Measurements from ENCODE around the gene FOSL1. TPM values are rescaled to one million over a fixed set of nuclear protein-coding genes. Genes with fewer than 3 reads are reported as not detected.

The FOSL1 gene
- total RNA-seq, 1 donor from 2014 or later = not detected

GRCh38 chr11:65944767-65945166 lies 44.6 kb upstream of the FOSL1 start:
- H3K9me3 ChIP-seq (ENCODE audit: low read depth) = no peaks in the 10 kb centered on the region
- H3K27me3 Mint-ChIP-seq (ENCODE audit: insufficient read depth, low read depth) = peaks cover 12% of the 10 kb centered on the region
- no peak overlapping the region for H3K4me3 ChIP-seq
- peaks cover 15% of the 10 kb centered on the region for H3K4me1 ChIP-seq
- H3F3A ChIP-seq (ENCODE audit: low read depth) = peaks cover 8% of the 10 kb centered on the region
- H3K27ac Mint-ChIP-seq = peak overlapping the region; percentile 96
- H3K27ac ChIP-seq = peak overlapping the region; percentile 9
- H3K36me3 ChIP-seq = no peaks in the 10 kb centered on the region
- H3K9me3 Mint-ChIP-seq = no peaks in the 10 kb centered on the region
- peak overlapping the region; percentile 81 for H3K4me3 Mint-ChIP-seq
- no peak overlapping the region for H3K9ac ChIP-seq
- no peak overlapping the region for H2AFZ ChIP-seq (replicated peaks)
- H3K36me3 Mint-ChIP-seq = no peaks in the 10 kb centered on the region
- no peaks in the 10 kb centered on the region for H4K20me1 ChIP-seq (ENCODE audit: low read depth)
- no peak overlapping the region for H3K4me2 ChIP-seq
- H3K4me1 Mint-ChIP-seq = peaks cover 42% of the 10 kb centered on the region
- DNase-seq (ENCODE audit: low spot score) = no peak
- H3K79me2 ChIP-seq (ENCODE audit: low read depth) = no peaks in the 10 kb centered on the region
- H3K27me3 ChIP-seq = no peaks in the 10 kb centered on the region
- TF ChIP-seq EZH2phosphoT487 (IDR thresholded peaks at IDR 0.05) (no peak), EZH2 (IDR thresholded peaks at IDR 0.05) (no peak), CTCF (IDR thresholded peaks at IDR 0.05) (no peak)

- Histone ChIP-seq H2AFZ (replicated peaks) (no peak overlapping the region), H3F3A (ENCODE audit: low read depth) (peaks cover 8% of the 10 kb centered on the region), H3K36me3 (no peaks in the 10 kb centered on the region), H3K27ac (no peak overlapping the region), H3K9me3 (ENCODE audit: low read depth) (no peaks in the 10 kb centered on the region), H3K4me3 (no peak overlapping the region), H3K79me2 (ENCODE audit: low read depth) (no peaks in the 10 kb centered on the region), H4K20me1 (ENCODE audit: low read depth) (no peaks in the 10 kb centered on the region), H3K4me1 (peaks cover 15% of the 10 kb centered on the region), H3K9ac (no peak overlapping the region), H3K27me3 (no peaks in the 10 kb centered on the region), H3K4me2 (no peak overlapping the region)
- peak overlapping the region; percentile 95 for H3K27ac Mint-ChIP-seq
- TF ChIP-seq CTCF (IDR thresholded peaks at IDR 0.05) (no peak), EZH2phosphoT487 (IDR thresholded peaks at IDR 0.05) (no peak), EZH2 (IDR thresholded peaks at IDR 0.05) (no peak)
- DNase-seq (ENCODE audit: low spot score) = no peak
- H3K4me3 Mint-ChIP-seq = no peak overlapping the region
- no peaks in the 10 kb centered on the region for H3K36me3 Mint-ChIP-seq
- H3K27me3 Mint-ChIP-seq (ENCODE audit: insufficient read depth, low read depth) = peaks cover 12% of the 10 kb centered on the region
- H3K4me1 Mint-ChIP-seq = peaks cover 42% of the 10 kb centered on the region
- no peaks in the 10 kb centered on the region for H3K9me3 Mint-ChIP-seq
These were observed 44.0 kb upstream of the FOSL1 start for GRCh38 chr11:65944191-65944590.

- Histone ChIP-seq H2AFZ (replicated peaks) (no peak overlapping the region), H3K27ac (no peak overlapping the region), H3K36me3 (no peaks in the 10 kb centered on the region), H3K4me3 (no peak overlapping the region), H4K20me1 (ENCODE audit: low read depth) (no peaks in the 10 kb centered on the region), H3K9ac (no peak overlapping the region), H3K9me3 (ENCODE audit: low read depth) (no peaks in the 10 kb centered on the region), H3K27me3 (no peaks in the 10 kb centered on the region), H3F3A (ENCODE audit: low read depth) (peaks cover 14% of the 10 kb centered on the region), H3K4me2 (no peak overlapping the region), H3K4me1 (peaks cover 15% of the 10 kb centered on the region), H3K79me2 (ENCODE audit: low read depth) (no peaks in the 10 kb centered on the region)
- TF ChIP-seq EZH2phosphoT487 (IDR thresholded peaks at IDR 0.05) (no peak), CTCF (IDR thresholded peaks at IDR 0.05) (no peak), EZH2 (IDR thresholded peaks at IDR 0.05) (no peak)
- Mint-ChIP-seq H3K4me3 (no peak overlapping the region), H3K9me3 (no peaks in the 10 kb centered on the region), H3K27ac (peak overlapping the region; percentile 6), H3K27me3 (ENCODE audit: insufficient read depth, low read depth) (peaks cover 6% of the 10 kb centered on the region), H3K36me3 (no peaks in the 10 kb centered on the region), H3K4me1 (peaks cover 52% of the 10 kb centered on the region)
- DNase-seq (ENCODE audit: low spot score) = no peak
These were observed 42.3 kb upstream of the FOSL1 start for GRCh38 chr11:65942531-65942930.

Data from neural progenitor cell (in vitro differentiated cells).